Measurements from ENCODE around the gene NAA80.

- no peak for TF ChIP-seq CTCF (conservative IDR thresholded peaks at IDR 0.05; ENCODE audit: low read depth, low read length)
- TF ChIP-seq EZH2phosphoT487 (IDR thresholded peaks at IDR 0.05; ENCODE audit: borderline replicate concordance, low read length), result no peak
- TF ChIP-seq EZH2 (IDR thresholded peaks at IDR 0.05; ENCODE audit: low read length, unreplicated experiment), result no peak
Measured at GRCh38 chr3:50325113-50325480, 25.9 kb upstream of the NAA80 start.

Measured in PC-3 (cell line).